Stimulated activated naive CD4-positive, alpha-beta T cell treated with Interleukin-2 at 50 U/mL for 16 hours (primary cell): ENCODE measurements around the gene ERCC1.

Experiments used
- DNase-seq: peaks from one replicate; lab custom pipeline; 2025; lab: John Stamatoyannopoulos, UW

Gene ERCC1

DNA sequence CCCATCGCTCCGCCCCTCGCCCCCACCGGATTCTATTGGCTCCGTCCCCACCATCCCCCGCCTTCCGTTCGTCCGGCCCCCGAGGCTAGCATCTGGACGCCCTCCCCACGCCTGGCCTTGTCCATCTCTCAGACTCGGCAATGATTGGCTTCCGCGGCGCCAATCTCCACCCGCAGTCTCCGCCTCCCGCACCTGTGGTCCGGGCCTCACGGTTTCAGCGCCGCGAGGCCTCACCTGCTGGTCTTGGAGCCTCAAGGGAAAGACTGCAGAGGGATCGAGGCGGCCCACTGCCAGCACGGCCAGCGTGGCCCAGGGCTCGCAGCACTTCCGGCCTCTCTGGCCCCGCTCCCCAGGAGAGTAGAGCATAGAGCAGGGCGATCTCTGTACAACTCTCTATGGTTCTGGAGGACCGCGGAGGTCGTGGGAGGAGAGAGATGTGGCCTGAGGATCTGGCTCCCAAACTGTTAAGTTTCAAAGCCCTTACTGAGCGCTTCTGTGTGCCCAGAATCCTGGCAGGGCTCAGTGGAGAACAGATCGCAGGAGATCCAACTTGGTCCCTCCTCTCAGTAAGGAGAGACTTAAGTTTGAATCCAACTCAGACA, at the start of gene ERCC1:
Gene ERCC1 (minus strand): TSS at position 329 of the 602 bp plus-strand sequence. CDS start 543 bp downstream, outside the sequence.
- DNase-seq, result peak; percentile 66

DNA sequence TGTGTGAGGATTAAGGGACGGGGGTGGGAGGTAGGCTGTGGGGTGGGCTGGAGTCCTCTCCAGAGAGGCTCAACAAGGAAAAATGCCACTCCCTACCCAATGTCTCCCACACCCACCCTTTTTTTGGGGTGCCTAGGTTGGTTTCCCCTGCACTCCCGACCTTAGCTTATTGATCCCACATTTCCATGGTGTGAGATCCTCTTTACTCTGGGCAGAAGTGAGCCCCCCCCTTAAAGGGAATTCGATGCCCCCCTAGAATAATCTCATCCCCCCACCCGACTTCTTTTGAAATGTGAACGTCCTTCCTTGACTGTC, 49.6 kb upstream of the ERCC1 start:
- DNase-seq, result no peak

DNA sequence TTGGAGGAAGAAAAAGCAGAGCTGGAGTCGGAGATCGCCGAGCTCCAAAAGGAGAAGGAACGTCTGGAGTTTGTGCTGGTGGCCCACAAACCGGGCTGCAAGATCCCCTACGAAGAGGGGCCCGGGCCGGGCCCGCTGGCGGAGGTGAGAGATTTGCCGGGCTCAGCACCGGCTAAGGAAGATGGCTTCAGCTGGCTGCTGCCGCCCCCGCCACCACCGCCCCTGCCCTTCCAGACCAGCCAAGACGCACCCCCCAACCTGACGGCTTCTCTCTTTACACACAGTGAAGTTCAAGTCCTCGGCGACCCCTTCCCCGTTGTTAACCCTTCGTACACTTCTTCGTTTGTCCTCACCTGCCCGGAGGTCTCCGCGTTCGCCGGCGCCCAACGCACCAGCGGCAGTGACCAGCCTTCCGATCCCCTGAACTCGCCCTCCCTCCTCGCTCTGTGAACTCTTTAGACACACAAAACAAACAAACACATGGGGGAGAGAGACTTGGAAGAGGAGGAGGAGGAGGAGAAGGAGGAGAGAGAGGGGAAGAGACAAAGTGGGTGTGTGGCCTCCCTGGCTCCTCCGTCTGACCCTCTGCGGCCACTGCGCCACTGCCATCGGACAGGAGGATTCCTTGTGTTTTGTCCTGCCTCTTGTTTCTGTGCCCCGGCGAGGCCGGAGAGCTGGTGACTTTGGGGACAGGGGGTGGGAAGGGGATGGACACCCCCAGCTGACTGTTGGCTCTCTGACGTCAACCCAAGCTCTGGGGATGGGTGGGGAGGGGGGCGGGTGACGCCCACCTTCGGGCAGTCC, 49.0 kb upstream of the ERCC1 start:
- no peak for DNase-seq

- no peak for DNase-seq
Measured at GRCh38 chr19:45471931-45472562, 48.3 kb upstream of the ERCC1 start.

DNA sequence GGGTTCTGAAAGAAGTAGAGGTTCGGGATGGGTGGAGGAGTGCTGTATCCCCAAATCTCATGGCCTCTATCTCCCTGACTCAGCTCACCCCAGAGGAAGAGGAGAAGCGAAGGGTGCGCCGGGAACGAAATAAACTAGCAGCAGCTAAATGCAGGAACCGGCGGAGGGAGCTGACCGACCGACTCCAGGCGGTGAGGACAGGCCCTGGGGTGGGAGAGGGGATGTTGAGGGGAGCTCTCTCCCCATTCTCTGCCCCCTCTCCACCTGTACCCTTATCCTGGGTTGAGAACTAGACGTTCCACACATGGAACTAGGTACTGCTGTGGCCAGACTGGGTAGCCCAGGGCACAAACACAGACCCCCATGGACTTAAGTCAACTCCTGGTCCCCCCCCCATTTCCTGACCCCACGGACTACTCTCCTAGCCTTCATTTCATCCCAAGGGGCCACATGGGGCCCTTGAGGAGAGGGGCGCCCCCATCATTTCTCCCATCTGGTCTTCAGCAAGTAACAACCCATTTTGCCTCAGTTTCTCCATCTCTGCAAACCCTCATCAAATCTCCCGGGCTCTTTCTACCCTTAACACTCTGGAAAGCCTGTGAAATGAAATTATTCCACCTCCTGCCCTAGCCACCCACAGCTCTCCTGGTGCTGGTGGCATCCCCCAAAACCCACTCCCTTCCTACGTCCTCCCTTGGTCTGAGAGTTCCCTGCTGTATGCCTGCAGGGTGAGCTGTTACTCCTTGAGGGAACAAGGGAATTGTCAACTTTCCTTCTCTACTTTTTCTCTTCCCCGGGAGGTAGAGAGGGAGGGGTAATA, 47.6 kb upstream of the ERCC1 start:
- DNase-seq, result no peak

- DNase-seq, result no peak
Measured at GRCh38 chr19:45470762-45471081, 47.0 kb upstream of the ERCC1 start.

DNA sequence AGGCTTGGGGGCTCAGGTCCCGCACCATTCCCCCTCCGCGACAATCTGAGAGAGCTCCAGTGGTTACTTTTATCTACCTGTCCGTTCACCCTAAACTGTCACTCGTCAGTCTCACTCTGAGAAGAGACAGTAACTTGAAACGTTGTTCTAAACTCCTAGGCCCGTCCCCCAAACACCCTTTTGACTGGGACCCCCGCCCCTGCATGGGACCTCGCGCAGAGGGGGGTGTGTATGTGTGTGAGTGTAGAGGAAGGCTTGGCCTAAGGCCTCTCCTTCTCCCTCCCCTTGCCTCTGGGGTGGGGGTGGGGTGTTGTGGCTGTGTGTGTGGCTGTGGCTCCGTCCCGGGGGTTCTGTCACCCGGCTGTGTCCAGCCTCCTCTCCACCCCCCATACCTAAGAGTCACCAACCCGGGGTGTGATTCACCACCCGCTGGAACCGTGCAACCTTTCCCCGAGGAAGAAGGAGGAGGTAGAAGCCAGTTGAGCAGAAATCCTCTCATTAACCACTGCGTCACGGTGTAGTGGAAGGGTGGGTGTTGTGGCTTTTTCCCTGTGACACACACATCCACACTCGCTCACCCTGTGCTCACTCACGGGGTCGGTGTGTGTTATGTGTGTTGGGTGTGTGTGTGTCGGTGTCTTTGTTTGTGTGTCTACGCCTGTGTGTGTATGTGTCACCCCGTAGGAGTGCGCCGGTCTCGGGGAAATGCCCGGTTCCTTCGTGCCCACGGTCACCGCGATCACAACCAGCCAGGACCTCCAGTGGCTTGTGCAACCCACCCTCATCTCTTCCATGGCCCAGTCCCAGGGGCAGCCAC, 46.4 kb upstream of the ERCC1 start:
- peak; percentile 29 for DNase-seq

DNA sequence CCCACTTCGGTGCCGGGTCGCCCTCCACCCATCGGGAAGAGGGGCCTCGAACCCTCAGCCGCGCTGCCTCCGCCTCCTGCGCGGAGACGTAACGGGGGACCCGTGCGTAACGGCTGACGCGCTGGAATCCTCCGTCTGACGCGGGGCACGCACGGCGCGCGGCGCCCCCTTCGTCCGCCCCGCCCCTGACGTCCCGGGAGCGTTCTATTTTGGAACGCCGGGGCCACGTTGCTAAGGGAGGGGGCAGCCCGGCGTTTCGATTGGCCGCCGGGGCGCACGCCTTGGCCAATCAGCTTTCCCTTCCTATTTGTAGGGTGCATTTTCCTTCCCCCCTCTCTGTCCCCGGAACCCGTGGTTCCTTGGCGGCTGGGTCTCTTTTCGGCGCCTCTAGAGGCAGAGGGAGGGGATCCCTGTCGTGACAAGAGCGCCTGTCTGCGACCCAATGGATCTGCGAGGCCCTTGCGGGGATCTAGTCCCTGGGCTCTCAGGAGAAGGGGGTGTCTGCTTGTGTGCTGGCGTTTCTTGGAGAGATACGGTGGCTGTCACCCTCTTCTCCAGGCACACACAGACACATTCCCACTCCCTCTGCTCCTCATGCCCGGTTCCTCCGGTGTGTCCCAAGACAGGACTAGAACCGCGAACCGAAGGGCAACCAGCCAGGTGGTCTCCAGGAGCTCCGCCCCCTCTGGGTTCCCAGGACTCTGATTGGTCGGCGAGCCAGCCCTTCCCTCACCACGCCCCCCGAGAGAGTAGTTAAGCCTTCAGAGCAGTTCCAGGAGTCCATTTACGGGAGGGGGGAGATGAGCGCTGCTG, 45.6 kb upstream of the ERCC1 start:
- peak; percentile 90 for DNase-seq

GRCh38 chr19:45468803-45469131, 45.0 kb upstream of the ERCC1 start:
- DNase-seq, result peak; percentile 83

DNA sequence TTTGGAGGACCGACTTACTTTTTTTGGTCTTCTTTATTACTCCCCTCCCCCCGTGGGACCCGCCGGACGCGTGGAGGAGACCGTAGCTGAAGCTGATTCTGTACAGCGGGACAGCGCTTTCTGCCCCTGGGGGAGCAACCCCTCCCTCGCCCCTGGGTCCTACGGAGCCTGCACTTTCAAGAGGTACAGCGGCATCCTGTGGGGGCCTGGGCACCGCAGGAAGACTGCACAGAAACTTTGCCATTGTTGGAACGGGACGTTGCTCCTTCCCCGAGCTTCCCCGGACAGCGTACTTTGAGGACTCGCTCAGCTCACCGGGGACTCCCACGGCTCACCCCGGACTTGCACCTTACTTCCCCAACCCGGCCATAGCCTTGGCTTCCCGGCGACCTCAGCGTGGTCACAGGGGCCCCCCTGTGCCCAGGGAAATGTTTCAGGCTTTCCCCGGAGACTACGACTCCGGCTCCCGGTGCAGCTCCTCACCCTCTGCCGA, 44.5 kb upstream of the ERCC1 start:
- DNase-seq, result peak; percentile 61

- DNase-seq, result peak; percentile 89
Measured at GRCh38 chr19:45467456-45468158, 43.9 kb upstream of the ERCC1 start, which contains the start of gene FOSB. Gene FOSB, plus strand, starts transcription at chr19:45467996. Its CDS starts 591 bp downstream, at chr19:45468587.

GRCh38 chr19:45467115-45467455, 43.4 kb upstream of the ERCC1 start:
- DNase-seq, result no peak

DNA sequence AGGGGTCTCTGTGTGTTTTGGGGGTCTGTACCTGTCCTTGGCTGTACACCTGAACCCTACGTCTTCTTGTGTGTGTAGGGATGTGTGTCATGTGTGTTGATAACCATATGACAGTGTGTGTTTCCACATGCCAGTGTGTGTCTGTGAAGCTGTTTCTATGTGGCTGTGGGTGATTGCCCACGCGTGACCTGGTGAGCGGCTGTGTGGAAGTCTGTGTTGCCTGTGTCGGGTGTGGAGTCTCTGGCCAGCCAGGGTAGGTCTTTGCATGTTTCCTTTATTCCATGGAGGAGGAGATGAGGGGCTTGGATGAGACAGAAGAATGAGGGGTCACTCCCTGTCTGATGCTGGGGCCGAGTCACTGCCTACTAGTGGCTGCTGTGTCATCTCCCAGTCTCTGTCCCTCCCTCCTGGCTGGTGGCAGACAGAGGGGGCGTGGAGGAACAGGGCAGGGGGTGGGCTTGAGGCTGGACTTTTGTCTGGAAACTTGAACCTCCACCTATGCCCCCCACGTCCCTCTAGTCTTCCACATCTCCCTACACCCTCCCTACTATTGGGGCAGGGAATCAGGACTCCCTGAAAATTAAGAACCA, 41.2 kb upstream of the ERCC1 start:
- DNase-seq, result no peak

DNA sequence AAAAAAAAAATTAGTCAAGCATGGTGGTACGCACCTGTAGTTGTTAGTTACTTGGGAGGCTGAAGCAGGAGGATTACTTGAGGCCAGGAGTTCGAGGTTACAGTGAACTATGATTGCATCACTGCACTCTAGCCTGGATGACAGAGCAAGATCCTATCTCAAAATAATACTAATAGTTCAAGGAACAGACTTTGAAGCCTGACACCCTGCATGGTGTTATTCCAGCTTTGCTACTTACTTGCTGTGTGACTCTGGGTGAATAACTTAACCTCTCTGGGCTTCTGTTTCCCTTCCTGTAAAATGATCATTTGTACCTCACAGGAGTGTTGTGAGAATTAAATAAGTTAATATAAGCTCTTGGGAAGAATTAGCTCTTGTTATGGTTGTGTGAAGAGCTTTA, 40.6 kb upstream of the ERCC1 start:
- DNase-seq, result no peak

GRCh38 chr19:45463241-45463640, 39.5 kb upstream of the ERCC1 start:
- DNase-seq, result no peak

GRCh38 chr19:45462174-45462573, 38.5 kb upstream of the ERCC1 start:
- no peak for DNase-seq

GRCh38 chr19:45460807-45461347, 37.2 kb upstream of the ERCC1 start:
- no peak for DNase-seq

DNA sequence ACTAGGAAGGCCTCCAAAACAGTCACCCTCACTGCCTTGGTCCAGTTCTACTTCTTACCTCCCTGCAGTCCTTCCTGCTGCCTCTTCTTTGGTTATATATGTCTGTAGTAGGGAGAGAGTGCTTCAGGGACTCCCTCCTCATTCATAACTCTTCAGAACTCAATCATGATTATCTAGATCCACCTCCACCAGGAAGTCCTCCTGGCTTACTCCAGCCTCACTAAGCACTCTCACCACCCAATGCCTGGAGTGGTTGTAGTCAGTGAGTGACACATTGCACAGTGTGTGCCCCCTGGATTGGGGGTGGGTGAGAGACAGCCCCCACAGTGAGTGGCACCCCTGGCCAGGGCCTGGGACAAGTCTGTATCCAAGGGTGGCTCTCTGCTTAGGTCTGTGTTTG, 34.1 kb upstream of the ERCC1 start:
- DNase-seq, result no peak

GRCh38 chr19:45456500-45456815, 32.7 kb upstream of the ERCC1 start:
- DNase-seq, result no peak
